ENCODE results near the gene PADI4.

Gene PADI4

GRCh38 chr1:17307946-17308345 is at the start of gene PADI4:
Gene PADI4 (plus strand): TSS chr1:17308197. CDS start chr1:17308223, 26 bp downstream.
- DNase-seq: no peak

DNA sequence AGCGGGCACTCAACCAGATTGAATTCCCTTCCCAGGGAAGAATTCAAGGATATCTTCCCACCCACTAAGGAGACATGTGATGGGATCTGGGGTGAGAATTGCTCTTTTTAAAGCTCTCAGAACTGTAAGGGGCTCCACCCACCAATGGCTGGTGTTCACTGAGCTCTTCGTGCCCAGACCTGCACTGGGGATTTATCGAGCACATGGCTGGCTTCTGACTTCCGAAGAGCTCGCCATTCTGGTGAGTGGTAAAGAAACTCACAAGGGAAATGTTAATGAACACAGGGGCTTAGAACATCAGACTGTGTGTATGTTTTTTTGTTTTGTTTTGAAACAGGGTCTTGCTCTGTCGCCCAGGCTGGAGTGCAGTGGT is 49.3 kb upstream of the PADI4 start:
- no peak for DNase-seq

DNA sequence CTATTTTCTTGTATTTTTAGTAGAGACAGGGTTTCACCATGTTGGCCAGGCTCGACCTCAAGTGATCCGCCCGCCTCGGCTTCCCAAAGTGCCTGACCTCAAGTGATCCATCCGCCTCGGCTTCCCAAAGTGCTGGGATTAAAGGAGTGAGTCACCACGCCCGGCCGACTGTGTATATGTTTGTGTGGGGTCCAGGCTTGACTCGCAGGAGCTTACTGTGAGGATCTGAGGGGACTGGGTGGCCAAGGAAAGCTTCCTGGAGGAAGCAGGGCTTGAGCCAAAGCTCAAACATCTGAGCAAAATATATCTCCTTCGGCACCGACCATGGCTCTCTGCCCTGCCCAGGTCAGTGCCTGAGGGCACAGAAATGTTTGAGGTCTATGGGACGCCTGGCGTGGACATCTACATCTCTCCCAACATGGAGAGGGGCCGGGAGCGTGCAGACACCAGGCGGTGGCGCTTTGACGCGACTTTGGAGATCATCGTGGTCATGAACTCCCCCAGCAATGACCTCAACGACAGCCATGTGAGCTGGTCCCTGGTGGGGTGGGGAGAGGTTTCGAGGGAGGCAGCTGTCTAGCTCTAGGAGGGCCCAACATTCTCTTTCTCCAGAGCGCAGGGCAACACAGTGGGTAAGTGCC is 48.6 kb upstream of the PADI4 start:
- no peak for DNase-seq

DNA sequence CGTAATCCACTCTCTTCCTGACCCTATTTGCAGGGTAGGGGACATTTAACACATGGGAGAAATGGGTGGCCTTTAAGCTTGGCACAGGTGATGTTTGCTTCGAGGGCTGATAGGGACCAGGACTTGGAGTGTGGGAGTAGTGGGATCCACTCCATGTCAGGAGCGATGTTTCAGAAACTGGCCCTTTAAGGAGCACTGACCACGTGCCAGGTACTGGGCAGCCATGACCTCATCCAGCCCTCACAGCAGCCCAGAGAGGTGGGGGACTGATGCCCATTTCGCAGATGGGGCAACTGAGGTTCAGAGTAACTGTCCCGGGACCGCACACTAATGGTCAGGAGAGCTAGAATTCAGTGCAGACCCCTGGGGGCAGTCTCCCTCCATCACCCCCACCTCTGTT is 47.7 kb upstream of the PADI4 start:
- DNase-seq: no peak

GRCh38 chr1:17260738-17261137 is 47.3 kb upstream of the PADI4 start:
- DNase-seq: no peak

DNA sequence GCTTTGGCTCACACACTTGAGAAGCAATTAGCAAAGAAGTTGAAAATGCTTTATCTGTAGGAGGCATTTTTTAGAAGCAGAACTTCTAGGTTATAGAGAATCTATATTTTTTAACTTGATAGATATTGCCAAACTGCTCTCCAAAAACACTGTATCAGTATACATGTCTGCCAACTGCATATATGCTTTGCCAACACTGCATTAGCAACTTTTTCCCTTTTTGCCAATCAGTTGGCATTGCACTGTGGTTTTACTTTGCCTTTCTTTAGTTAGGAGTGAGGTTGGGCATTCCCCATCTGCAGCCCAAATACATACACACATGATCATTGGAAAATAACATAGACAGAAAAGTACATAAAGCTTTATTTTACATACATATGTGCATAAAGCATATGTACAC is 44.1 kb upstream of the PADI4 start:
- no peak for DNase-seq

GRCh38 chr1:17264470-17264869 is 43.5 kb upstream of the PADI4 start:
- DNase-seq: no peak

GRCh38 chr1:17265162-17265561 is 42.8 kb upstream of the PADI4 start:
- no peak for DNase-seq

DNA sequence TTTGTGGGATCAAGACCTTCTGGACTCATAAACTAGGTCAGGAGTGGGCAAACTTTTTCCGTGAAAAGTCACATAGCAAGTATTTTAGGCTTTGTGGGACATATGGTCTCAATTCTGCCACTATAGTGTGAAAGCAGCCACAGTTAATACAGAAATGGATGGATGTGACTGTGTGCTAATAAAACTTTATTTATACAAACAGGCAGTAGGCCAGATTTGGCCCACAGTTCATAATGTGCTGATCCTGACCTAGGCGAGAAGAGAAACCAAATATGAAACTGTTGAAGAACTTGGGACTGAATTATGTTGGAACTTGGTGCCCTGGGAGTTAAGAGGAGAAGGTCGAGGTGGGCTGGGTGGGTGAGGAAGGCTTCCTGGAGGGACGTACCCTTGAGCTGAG is 42.0 kb upstream of the PADI4 start:
- DNase-seq: no peak

GRCh38 chr1:17270891-17271765 is 36.9 kb upstream of the PADI4 start:
- no peak for DNase-seq

DNA sequence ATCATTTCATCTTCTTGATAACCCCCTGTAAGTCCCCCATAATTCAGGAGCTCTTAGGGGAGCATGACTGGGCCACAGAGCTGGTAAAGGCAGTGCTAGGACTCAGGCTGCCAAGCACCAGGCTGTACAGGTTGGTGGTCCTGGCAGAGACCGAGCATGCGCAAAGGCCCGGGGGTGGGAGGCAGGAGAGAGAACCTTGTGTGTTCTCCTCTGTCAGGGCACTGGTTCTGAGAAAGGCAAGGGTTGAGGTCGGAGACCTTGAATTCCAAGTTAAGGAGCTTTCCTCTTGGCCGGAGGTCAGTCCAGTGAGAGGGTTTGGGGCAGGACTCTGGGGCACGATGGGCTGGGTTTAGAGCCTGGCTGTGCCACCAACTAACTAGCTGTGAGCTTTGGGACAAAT is 35.9 kb upstream of the PADI4 start:
- DNase-seq: no peak

DNA sequence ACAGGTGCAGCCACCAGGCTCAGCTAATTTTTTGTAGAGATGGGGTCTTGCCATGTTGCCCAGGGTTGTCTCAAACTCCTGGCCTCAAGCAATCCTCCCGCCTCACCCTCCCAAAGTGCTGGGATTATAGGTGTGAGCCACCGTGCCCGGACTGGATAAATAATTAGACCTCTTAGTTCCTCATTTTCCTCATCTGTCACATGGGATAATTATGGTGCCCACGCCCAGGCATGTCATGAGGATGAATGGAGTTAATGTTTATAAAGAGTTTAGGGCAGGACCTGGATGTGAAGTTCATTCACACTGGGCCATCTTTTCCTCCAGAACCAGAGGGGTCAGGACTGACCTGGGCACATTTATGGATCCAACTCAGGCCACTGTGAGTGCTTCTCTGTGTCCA is 35.4 kb upstream of the PADI4 start:
- DNase-seq: no peak

DNA sequence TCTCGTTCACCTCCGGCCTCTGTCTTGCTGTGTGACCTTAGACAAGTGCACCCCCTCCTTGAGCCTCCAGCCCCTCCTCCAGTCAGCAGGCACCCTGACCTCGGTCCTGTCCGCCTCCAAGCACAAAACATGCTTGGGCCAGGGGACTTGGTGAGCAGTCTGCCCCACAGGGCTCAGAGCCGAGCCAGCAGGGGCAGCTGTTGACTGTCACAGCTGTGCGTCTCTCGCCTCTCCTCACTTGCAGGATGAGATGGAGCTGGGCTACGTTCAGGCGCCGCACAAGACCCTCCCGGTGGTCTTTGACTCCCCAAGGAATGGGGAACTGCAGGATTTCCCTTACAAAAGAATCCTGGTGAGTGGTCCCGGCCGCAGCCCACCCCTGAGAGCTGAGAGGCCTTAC is 34.9 kb upstream of the PADI4 start:
- DNase-seq: no peak

- DNase-seq: no peak
Observed at GRCh38 chr1:17274186-17275170, 33.5 kb upstream of the PADI4 start.

- no peak for DNase-seq
Observed at GRCh38 chr1:17276568-17276967, 31.4 kb upstream of the PADI4 start.

DNA sequence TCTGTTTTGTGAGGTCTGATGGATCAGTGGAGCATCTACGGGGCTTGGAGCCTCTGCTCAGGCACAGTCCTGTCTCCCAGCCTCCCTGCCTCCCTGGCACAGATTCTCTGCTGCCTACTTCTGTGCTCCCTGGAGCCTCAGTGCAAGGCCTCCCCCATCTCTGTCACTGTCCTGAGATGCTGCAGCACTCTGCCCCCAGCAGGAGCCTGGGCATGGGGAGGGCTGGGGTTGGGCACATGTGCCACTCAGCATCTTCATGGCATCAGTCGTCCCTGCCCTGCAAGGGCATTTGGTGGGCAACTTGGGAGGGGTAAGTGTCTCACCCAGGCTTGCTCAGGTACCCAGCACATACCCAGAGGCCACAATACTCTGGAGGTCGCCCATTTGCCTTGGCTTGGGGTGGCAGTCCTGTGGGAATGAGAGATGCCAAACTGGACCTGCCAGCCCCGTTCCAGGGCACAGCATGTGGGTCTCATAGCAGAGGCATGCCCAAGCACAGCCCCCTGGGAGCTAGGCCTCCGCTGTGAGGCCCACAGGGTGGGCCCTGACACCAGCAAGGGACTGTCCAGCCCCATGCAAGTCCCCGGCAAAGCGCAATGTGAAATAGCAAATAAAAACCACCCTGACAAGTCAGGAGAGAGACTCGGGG is 30.4 kb upstream of the PADI4 start:
- DNase-seq: no peak

- DNase-seq: no peak
Observed at GRCh38 chr1:17278996-17279830, 28.8 kb upstream of the PADI4 start.

- no peak for DNase-seq
Observed at GRCh38 chr1:17280436-17280835, 27.6 kb upstream of the PADI4 start.

GRCh38 chr1:17280894-17281293 is 27.1 kb upstream of the PADI4 start:
- no peak for DNase-seq

GRCh38 chr1:17281775-17282181 is 26.2 kb upstream of the PADI4 start:
- no peak for DNase-seq

DNA sequence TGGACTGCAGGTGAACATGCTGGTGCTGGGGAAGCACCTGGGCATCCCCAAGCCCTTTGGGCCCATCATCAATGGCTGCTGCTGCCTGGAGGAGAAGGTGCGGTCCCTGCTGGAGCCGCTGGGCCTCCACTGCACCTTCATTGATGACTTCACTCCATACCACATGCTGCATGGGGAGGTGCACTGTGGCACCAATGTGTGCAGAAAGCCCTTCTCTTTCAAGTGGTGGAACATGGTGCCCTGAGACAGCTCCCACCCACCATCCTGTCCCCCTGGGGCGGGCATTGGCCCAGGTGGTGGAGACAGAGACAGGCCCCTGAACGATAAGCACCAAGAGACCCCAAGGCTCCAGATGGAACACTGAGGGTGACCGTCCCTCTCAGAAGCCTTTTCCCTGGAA is 25.2 kb upstream of the PADI4 start:
- no peak for DNase-seq

DNA sequence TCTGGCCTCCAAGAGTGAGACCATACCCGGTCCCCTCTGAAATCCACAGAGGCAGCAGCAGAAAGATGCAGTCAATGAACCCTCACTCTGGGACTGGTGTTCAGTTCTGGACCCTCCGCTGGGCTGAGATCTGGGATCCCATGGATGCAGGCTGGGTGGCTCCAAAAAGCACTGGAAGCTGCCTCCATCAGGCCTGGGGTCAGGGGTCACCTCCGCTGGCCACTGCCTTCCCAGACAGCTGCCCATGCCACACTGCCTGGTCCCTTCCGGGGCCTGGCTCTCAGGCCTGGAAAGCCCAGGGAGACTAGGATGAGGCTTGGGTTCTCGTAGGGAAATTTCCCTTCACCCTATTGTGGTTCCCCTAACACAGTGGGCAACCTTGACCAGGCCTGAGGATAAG is 21.4 kb upstream of the PADI4 start:
- DNase-seq: no peak
